Lung (tissue), 12 donors: Measurements from ENCODE around the gene STK31. TPM values are rescaled to one million over a fixed set of nuclear protein-coding genes. Genes with fewer than 3 reads are reported as not detected.
A peak's percentile ranks its signal among the peaks of the same experiment; 100 is the strongest.
"Not testable (repeated sequence)": the region's sequence is repeated elsewhere in the genome, so short reads cannot be mapped to it uniquely, and the experiment has no call there.

Experiments
- ATAC-seq: fragments of 200-7000 bp; cut with Tn5 transposase; one replicate; pipeline ENCODE4 v1.9.1; 2020; ENCODE audit warnings: moderate number of reproducible peaks; ENCODE audit not compliant: insufficient read depth, low FRiP score
- DNase-seq, 3 donors: peaks; one replicate each; pipeline ENCODE4 v3.0.0-alpha.2; 2013 to 2017
- H3K27ac ChIP-seq, 2 donors: one replicate each; pipeline ENCODE4 v1.5.1; 2013; ENCODE audit warnings: mild to moderate bottlenecking in 2 of 2, moderate library complexity in 2 of 2, control low read depth in 1 of 2, inconsistent platforms in 1 of 2, low read depth in 1 of 2, low read length in 1 of 2
- H3K27me3 ChIP-seq, 3 donors: one replicate each; pipeline ENCODE4 v1.5.1; 2013; ENCODE audit warnings: low read length in 2 of 3; ENCODE audit not compliant: control insufficient read depth in 3 of 3, insufficient read depth in 3 of 3
- H3K36me3 ChIP-seq, 4 donors: one replicate each; pipeline ENCODE4 v1.5.1; 2013; ENCODE audit warnings: low read length in 4 of 4, mild to moderate bottlenecking in 1 of 4, moderate library complexity in 1 of 4; ENCODE audit not compliant: control insufficient read depth in 4 of 4, insufficient read depth in 4 of 4
- H3K4me1 ChIP-seq, 5 donors: one replicate each; pipeline ENCODE4 v1.5.1; 2013; ENCODE audit warnings: low read length in 5 of 5, mild to moderate bottlenecking in 2 of 5, moderate library complexity in 1 of 5; ENCODE audit not compliant: control insufficient read depth in 5 of 5, insufficient read depth in 5 of 5
- H3K4me3 ChIP-seq: one replicate; pipeline ENCODE4 v1.5.1; 2013; ENCODE audit warnings: mild to moderate bottlenecking, control low read depth, moderate library complexity
- H3K9ac ChIP-seq, 2 donors: one replicate each; pipeline ENCODE4 v1.5.1; 2013; ENCODE audit warnings: low read length in 2 of 2, control low read depth in 1 of 2; ENCODE audit not compliant: insufficient read depth in 1 of 2
- H3K9me3 ChIP-seq, 4 donors: one replicate each; pipeline ENCODE4 v1.5.1; 2013; ENCODE audit warnings: low read length in 3 of 4, mild to moderate bottlenecking in 1 of 4, moderate library complexity in 1 of 4; ENCODE audit not compliant: control insufficient read depth in 4 of 4, insufficient read depth in 3 of 4
- CTCF ChIP-seq: IDR thresholded peaks from 2 replicates; pipeline ENCODE4 v1.5.1; 2012; ENCODE audit warnings: mild to moderate bottlenecking; ENCODE audit errors: control extremely low read depth, extremely low read depth
- WGBS, 2 donors: extraction: QIAGEN DNeasy Blood & Tissue Kit; methylation state at CpG; one replicate each; pipeline ENCODE4 v1.1.7; 2013; 5-methylcytosine and 5-hydroxymethylcytosine counted together
- polyA plus RNA-seq, 2 donors: library from polyadenylated mRNA; stranded (reverse); fragments of 200-250 nt; gene quantifications; one replicate each; pipeline ENCODE4 v1.2.1, GENCODE V29; 2013
- total RNA-seq, 2 donors: library from RNA; depleted of rRNA in 1 of 2; stranded (reverse); fragments of >200 nt in 1 of 2; gene quantifications; one replicate each; pipeline ENCODE4 v1.2.1, GENCODE V29; 2014 to 2021
- donor health status: control.
- donor health status: control.
- donor health status: Bipolar disorder and iron deficiency.
- donor health status: healthy.
- donor health status: DM: yes; HTN: yes; CAD: no.

Gene STK31
- total and polyA plus RNA-seq, 4 donors, result 0.53 to 1.3 (median 0.80) TPM

- ATAC-seq, result no peak
- H3K27me3 ChIP-seq, result no peaks in the 10 kb centered on the region
- no peak overlapping the region for H3K27ac ChIP-seq
Measured at GRCh38 chr7:23751852-23752251, 41.8 kb downstream of the STK31 start.

GRCh38 chr7:23758839-23759238 lies 48.8 kb downstream of the STK31 start:
- H3K36me3 ChIP-seq, ATAC-seq: not testable (repeated sequence)
- 78 to 83% methylated on average over 3 of the region's 3 CpGs for WGBS, 2 donors

More at GRCh38 chr7:23751852-23752251, 41.8 kb downstream of the STK31 start:
- Histone ChIP-seq H3K9me3 (no peaks in the 10 kb centered on the region), H3K4me3 (no peak overlapping the region), H3K9ac (no peak overlapping the region), H3K36me3 (no peaks in the 10 kb centered on the region), H3K4me1 (no peaks in the 10 kb centered on the region)
- WGBS, 2 donors, result 72 to 80% methylated on average over 1 of the region's 1 CpG
- no peak for DNase-seq
- no peak for TF ChIP-seq CTCF

GRCh38 chr7:23759671-23760391 lies 49.8 kb downstream of the STK31 start:
- no peak for ATAC-seq
- Histone ChIP-seq H3K36me3 (no peaks in the 10 kb centered on the region), H3K9me3 (no peaks in the 10 kb centered on the region), H3K9ac (no peak overlapping the region), H3K4me1 (no peaks in the 10 kb centered on the region), H3K4me3 (no peak overlapping the region), H3K27me3 (no peaks in the 10 kb centered on the region), H3K27ac (no peak overlapping the region)
- TF ChIP-seq CTCF, result no peak
- DNase-seq, result peak in 2 of 3 donors; percentile 24 to 34

More at GRCh38 chr7:23758839-23759238, 48.8 kb downstream of the STK31 start:
- H3K27me3 ChIP-seq, H3K4me1 ChIP-seq, H3K9ac ChIP-seq, H3K27ac ChIP-seq, H3K4me3 ChIP-seq, H3K9me3 ChIP-seq, DNase-seq: not testable (repeated sequence)

- H3K27me3 ChIP-seq, result no peaks in the 10 kb centered on the region
- no peak overlapping the region for H3K27ac ChIP-seq
- H3K9me3 ChIP-seq, result no peaks in the 10 kb centered on the region
- DNase-seq (no peak), ATAC-seq (no peak)
- no peak overlapping the region for H3K9ac ChIP-seq
- no peaks in the 10 kb centered on the region for H3K36me3 ChIP-seq
- WGBS, 2 donors, result 89 to 94% methylated on average over 3 of the region's 3 CpGs
- H3K4me3 ChIP-seq, result no peak overlapping the region
- no peak for TF ChIP-seq CTCF
- no peaks in the 10 kb centered on the region for H3K4me1 ChIP-seq
Measured at GRCh38 chr7:23765943-23766342, 55.9 kb downstream of the STK31 start.
